GM23248 (cell line): Measurements from ENCODE around the gene PRKCE. TPM values are rescaled to one million over a fixed set of nuclear protein-coding genes. Genes with fewer than 3 reads are reported as not detected.

Experiments used
- DNase-seq: peaks from one replicate; pipeline ENCODE4 v3.0.0-alpha.2; 2015
- H2AFZ ChIP-seq: fragments of 200-600 bp; sonication (generic); 2 replicates; pipeline ENCODE4 v1.6.1; 2016; ENCODE audit warnings: antibody characterized with exemption
- H3F3A ChIP-seq: fragments of 200-600 bp; sonication (generic); 2 replicates; pipeline ENCODE4 v1.6.1; 2016; ENCODE audit warnings: mild to moderate bottlenecking, antibody characterized with exemption, mixed run types; ENCODE audit not compliant: insufficient read depth
- H3K27ac ChIP-seq: fragments of 200-600 bp; sonication (generic); 2 replicates; pipeline ENCODE4 v1.5.1; 2016; ENCODE audit warnings: mild to moderate bottlenecking
- H3K27me3 ChIP-seq: fragments of 200-600 bp; sonication (generic); replicated peaks from 2 replicates; pipeline ENCODE4 v1.6.1; 2016; ENCODE audit warnings: mild to moderate bottlenecking; ENCODE audit not compliant: insufficient read depth
- H3K36me3 ChIP-seq: fragments of 200-600 bp; sonication (generic); 2 replicates; pipeline ENCODE4 v1.6.1; 2016; ENCODE audit warnings: low read depth, mild to moderate bottlenecking
- H3K4me1 ChIP-seq: fragments of 200-600 bp; sonication (generic); 2 replicates; pipeline ENCODE4 v1.6.1; 2016; ENCODE audit warnings: mild to moderate bottlenecking; ENCODE audit not compliant: insufficient read depth
- H3K4me2 ChIP-seq: fragments of 200-600 bp; sonication (generic); one replicate; pipeline ENCODE4 v1.6.1; 2016; ENCODE audit warnings: mild to moderate bottlenecking; ENCODE audit not compliant: unreplicated experiment
- H3K4me3 ChIP-seq: fragments of 200-600 bp; sonication (generic); 2 replicates; pipeline ENCODE4 v1.5.1; 2016; ENCODE audit warnings: mild to moderate bottlenecking
- H3K79me2 ChIP-seq: fragments of 200-600 bp; sonication (generic); 2 replicates; pipeline ENCODE4 v1.6.1; 2016; ENCODE audit warnings: mild to moderate bottlenecking; ENCODE audit not compliant: insufficient read depth
- H3K9ac ChIP-seq: fragments of 200-600 bp; sonication (generic); 2 replicates; pipeline ENCODE4 v1.6.1; 2016; ENCODE audit warnings: mild to moderate bottlenecking
- H3K9me2 ChIP-seq: fragments of 200-600 bp; sonication (generic); 2 replicates; pipeline ENCODE4 v1.6.1; 2016; ENCODE audit warnings: mixed run types, mild to moderate bottlenecking, moderate library complexity; ENCODE audit not compliant: insufficient read depth
- H3K9me3 ChIP-seq: fragments of 200-600 bp; sonication (generic); one replicate; pipeline ENCODE4 v1.6.1; 2017; ENCODE audit warnings: low read depth
- H4K20me1 ChIP-seq: fragments of 200-600 bp; sonication (generic); 2 replicates; pipeline ENCODE4 v1.6.0; 2016; ENCODE audit not compliant: insufficient read depth
- EZH2 ChIP-seq: fragments of 200-600 bp; sonication (generic); IDR thresholded peaks from 2 replicates; pipeline ENCODE4 v1.6.1; 2018; ENCODE audit warnings: antibody characterized with exemption, mild to moderate bottlenecking; ENCODE audit not compliant: insufficient read depth, poor library complexity, severe bottlenecking
- EZH2phosphoT487 ChIP-seq: fragments of 200-600 bp; sonication (generic); IDR thresholded peaks from 2 replicates; pipeline ENCODE4 v1.6.1; 2018; ENCODE audit warnings: antibody characterized with exemption, moderate library complexity, mild to moderate bottlenecking, low read depth; ENCODE audit not compliant: insufficient read depth
- WGBS, 2 experiments: methylation state at CpG; one replicate each; pipeline ENCODE4 v1.1.6; 2015 to 2017; ENCODE audit warnings: low lambda C conversion rate in 2 of 2, low coverage in 1 of 2; ENCODE audit errors: missing lambda C conversion rate in 2 of 2; 5-methylcytosine and 5-hydroxymethylcytosine counted together
- in situ Hi-C: fragments of 300-500 bp; cut with MboI; formaldehyde crosslinking; loops from 2 replicates; pipeline ENCODE4 v1.15.0; 2020
- polyA plus RNA-seq: library from polyadenylated mRNA; unstranded; fragments of >200 nt; fragmentation: Nextera tagmentation; extraction: Ambion mirVana; gene quantifications from 2 replicates; pipeline ENCODE4 v1.2.1, GENCODE V29; 2016
- total RNA-seq: library from RNA; depleted of rRNA; stranded (reverse); fragments of >200 nt; shearing (Covaris generic); gene quantifications from 2 replicates; pipeline ENCODE4 v1.2.3, GENCODE V29; 2014

The PRKCE gene
- total and polyA plus RNA-seq, 2 experiments from 2014 or later = 5.9 to 7.0 TPM

GRCh38 chr2:45782986-45783385 lies 131.5 kb downstream of the PRKCE start:
- no peaks in the 10 kb centered on the region for H3K27me3 ChIP-seq
- H3K27ac ChIP-seq = no peak overlapping the region
- WGBS, 2 experiments = 70 to 74% methylated on average over 4 of the region's 4 CpGs
- H3K36me3 ChIP-seq = no peaks in the 10 kb centered on the region
- in situ Hi-C loops = no loop called here
- H3K4me1 ChIP-seq = no peaks in the 10 kb centered on the region
- H3K9me2 ChIP-seq = no peaks in the 10 kb centered on the region
- H3K9me3 ChIP-seq = no peaks in the 10 kb centered on the region
- no peaks in the 10 kb centered on the region; the same call in 1 of the 2 replicates for H4K20me1 ChIP-seq
- H3K4me2 ChIP-seq = no peak overlapping the region
- no peaks in the 10 kb centered on the region for H3F3A ChIP-seq
- H3K4me3 ChIP-seq = no peak overlapping the region
- no peak overlapping the region for H2AFZ ChIP-seq
- no peak for DNase-seq
- no peak overlapping the region for H3K9ac ChIP-seq
- H3K79me2 ChIP-seq = peaks cover 71% of the 10 kb centered on the region
- TF ChIP-seq EZH2 (no peak), EZH2phosphoT487 (no peak)

DNA sequence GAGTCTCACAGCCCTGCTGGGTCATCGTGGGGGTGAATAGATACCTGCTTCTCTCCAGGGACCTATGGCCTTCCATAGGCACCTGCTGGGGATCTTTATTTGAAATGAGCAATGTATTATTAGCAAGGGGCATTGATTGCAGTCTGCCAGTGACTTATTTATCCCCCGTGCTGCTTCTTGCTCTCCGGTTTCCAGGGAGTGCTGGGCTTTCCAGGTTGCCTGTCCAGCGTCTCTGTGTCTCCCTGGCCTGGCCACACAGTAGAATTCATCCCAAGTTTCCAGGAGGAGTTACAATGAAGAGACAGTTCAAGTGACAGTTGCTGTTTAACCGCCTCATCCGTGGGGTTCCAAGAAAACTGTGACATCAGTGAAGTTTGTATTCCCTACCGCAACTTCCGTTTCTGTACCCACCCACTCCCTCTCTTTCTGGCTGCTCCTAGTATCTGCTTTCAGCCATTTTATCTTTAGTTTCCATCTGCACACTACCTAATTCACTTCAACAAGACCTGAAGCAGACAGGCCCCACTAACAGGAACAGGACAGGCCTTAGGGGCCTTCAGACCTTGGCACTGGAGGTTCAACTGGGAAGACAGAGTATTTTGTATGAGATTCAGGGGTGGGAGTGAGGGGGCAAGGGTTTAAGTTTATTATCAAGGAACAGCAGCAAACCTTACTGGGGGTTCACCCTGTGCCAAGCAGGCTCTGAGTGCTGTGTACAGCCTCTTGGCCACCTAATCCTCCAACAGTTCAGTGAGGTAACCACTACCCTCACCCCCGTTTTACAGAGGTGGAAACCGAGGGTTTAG lies 134.8 kb downstream of the PRKCE start:
- in situ Hi-C loops = no loop called here
- no peak overlapping the region for H3K27ac ChIP-seq
- H3K9me2 ChIP-seq = no peaks in the 10 kb centered on the region
- no peak overlapping the region for H3K4me2 ChIP-seq
- H4K20me1 ChIP-seq = no peaks in the 10 kb centered on the region; the same call in 1 of the 2 replicates
- H3K36me3 ChIP-seq = no peaks in the 10 kb centered on the region
- 81 to 86% methylated on average over 10 of the region's 10 CpGs for WGBS, 2 experiments
- H3K27me3 ChIP-seq = no peaks in the 10 kb centered on the region
- H2AFZ ChIP-seq = no peak overlapping the region
- H3F3A ChIP-seq = no peaks in the 10 kb centered on the region
- H3K4me3 ChIP-seq = no peak overlapping the region
- H3K9me3 ChIP-seq = no peaks in the 10 kb centered on the region
- peaks cover 43% of the 10 kb centered on the region for H3K79me2 ChIP-seq
- no peak for DNase-seq
- no peak overlapping the region for H3K9ac ChIP-seq
- no peaks in the 10 kb centered on the region for H3K4me1 ChIP-seq
- no peak for TF ChIP-seq EZH2
- TF ChIP-seq EZH2phosphoT487 = no peak

DNA sequence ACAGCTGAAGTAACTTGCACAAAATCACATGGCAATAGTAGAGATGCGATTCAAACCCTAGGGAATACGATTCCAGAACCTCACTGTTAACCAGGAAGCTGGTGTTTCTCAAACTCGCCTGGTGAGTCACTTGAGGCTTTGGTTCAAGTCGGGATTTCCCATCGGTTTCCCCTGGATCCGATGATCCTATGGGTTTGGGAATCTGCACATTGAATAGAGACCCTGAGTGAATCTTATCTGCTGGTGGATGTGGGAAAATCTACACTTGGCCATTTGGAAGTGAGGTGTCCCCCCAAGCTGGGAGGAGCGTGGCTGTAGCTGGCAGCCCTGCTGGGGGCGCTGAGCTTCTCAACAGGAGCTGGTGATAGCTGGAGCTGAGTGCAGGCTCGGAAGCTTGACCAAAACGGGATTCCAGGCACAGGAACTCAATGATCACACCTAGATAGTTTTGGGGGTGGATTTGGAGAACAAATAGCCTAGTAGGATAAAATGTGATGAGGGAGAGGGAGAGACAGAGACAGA lies 135.4 kb downstream of the PRKCE start:
- Histone ChIP-seq H3K9me2 (no peaks in the 10 kb centered on the region), H3K27me3 (no peaks in the 10 kb centered on the region), H3F3A (no peaks in the 10 kb centered on the region), H3K9me3 (no peaks in the 10 kb centered on the region), H3K4me2 (no peak overlapping the region), H4K20me1 (no peaks in the 10 kb centered on the region; the same call in 1 of the 2 replicates), H3K27ac (no peak overlapping the region), H3K4me3 (no peak overlapping the region), H2AFZ (no peak overlapping the region), H3K79me2 (peaks cover 43% of the 10 kb centered on the region), H3K9ac (no peak overlapping the region), H3K36me3 (no peaks in the 10 kb centered on the region), H3K4me1 (no peaks in the 10 kb centered on the region)
- in situ Hi-C loops = no loop called here
- DNase-seq = no peak
- 90% methylated on average over 10 of the region's 10 CpGs for WGBS, 2 experiments
- TF ChIP-seq EZH2phosphoT487 = no peak
- TF ChIP-seq EZH2 = no peak

GRCh38 chr2:45788401-45788800 lies 136.9 kb downstream of the PRKCE start:
- Histone ChIP-seq H2AFZ (no peak overlapping the region), H3K36me3 (no peaks in the 10 kb centered on the region), H3K27ac (no peak overlapping the region), H3K4me1 (no peaks in the 10 kb centered on the region), H3K27me3 (no peaks in the 10 kb centered on the region), H3F3A (no peaks in the 10 kb centered on the region), H3K9ac (no peak overlapping the region), H4K20me1 (no peaks in the 10 kb centered on the region; the same call in none of the 2 replicates), H3K4me2 (no peak overlapping the region), H3K79me2 (peaks cover 36% of the 10 kb centered on the region), H3K9me2 (no peaks in the 10 kb centered on the region), H3K4me3 (no peak overlapping the region), H3K9me3 (no peaks in the 10 kb centered on the region)
- 75 to 77% methylated on average over 3 of the region's 3 CpGs for WGBS, 2 experiments
- DNase-seq = no peak
- TF ChIP-seq EZH2phosphoT487 = no peak
- in situ Hi-C loops = no loop called here
